ENCODE measurements around the gene SOX10. TPM values are rescaled to one million over a fixed set of nuclear protein-coding genes. Genes with fewer than 3 reads are reported as not detected.

The SOX10 gene
- total and polyA plus RNA-seq, 2 of the 13 experiments (the other 11 are each of a cell fraction or from before 2014, with no cell fraction given), result not detected

DNA sequence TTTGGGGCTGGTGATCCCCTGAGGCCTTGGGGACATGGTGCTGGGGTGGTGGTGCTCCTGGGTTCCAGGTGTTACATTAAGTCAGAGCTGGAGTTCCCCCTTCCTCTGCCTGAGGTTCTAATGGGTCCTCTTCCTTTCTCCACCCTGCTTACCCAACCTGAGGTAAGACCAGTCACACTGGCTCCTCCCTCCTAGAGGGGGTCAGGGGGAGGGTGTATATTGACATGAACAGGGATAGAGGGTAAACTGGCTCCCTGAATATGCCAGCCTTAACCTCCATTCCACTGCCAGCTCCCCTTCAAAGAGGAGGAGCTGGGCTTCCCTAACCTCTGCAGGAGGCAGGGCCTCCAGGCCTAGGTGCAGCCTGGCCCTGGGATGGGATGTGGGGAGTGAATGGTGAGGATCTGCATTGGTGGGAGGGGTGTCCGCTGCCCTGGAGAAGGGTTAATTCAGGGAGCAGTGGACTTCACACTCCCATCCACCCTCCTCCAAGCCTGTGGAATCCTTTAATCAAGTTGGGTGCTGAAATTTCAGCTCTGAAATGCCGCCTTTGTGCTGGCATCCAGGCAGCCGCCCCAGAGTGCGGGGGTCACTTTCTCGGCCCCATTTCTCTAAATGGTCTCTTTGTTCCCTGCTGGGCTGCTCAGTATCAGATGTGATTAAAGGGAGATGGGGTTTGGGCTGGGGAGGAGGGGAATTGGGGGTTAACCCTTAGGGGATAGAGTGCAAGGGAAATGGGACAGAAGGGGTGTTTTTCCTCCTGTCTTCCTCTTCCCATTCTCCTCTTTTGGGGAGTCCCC, 15.7 kb downstream of the SOX10 start:
- Histone ChIP-seq H3K27ac (ENCODE audit: extremely low read length, insufficient read depth, low read length) (peak overlapping the region; percentile 70), H3K4me3 (replicated peaks in 1 of 3; ENCODE audit: insufficient read depth in 1 of 3, low read depth in 2 of 3, low read length in 3 of 3) (0 out of 6 replicates have a peak overlapping the region, but pooled peaks of 1 of the 3 experiments have one; percentile 25), H3K27me3 (ENCODE audit: control insufficient read depth in 1 of 2, insufficient read depth in 2 of 2, low read length in 2 of 2) (no peaks in the 10 kb centered on the region), H4K20me1 (ENCODE audit: insufficient read depth, low read length) (no peaks in the 10 kb centered on the region), H3K9me3 (ENCODE audit: low read length) (no peaks in the 10 kb centered on the region), H3K79me2 (ENCODE audit: insufficient read depth, low read length) (peaks cover 2% of the 10 kb centered on the region), H3K9ac (ENCODE audit: insufficient read depth, low read depth, low read length) (peak overlapping the region; percentile 44), H2AFZ (ENCODE audit: low read length) (no peak overlapping the region), H3K36me3 (replicated peaks in 1 of 2; ENCODE audit: control insufficient read depth in 1 of 2, insufficient read depth in 2 of 2, low read length in 2 of 2) (peaks cover 14 to 23% of the 10 kb centered on the region in 2 experiments), H3K4me1 (ENCODE audit: insufficient read depth, low read length) (peaks cover 76% of the 10 kb centered on the region), H3K4me2 (ENCODE audit: low read depth, low read length) (peak overlapping the region; percentile 59)
- DNase-seq (ENCODE audit: low spot score) (peak; percentile 85), FAIRE-seq (peak; percentile 80), ATAC-seq (peak; percentile 81)
- no TSS peak for BruUV-seq (replicated peaks)
- in situ Hi-C loops (cut with HindIII; ENCODE audit: extremely low pct_ligation_motif_present, low pct_unique_long_range_greater_than_20kb) (no loop called here), intact Hi-C loops (cut with micrococcal nuclease; ENCODE audit: unreplicated experiment) (loop anchor here (5.0 kb wide), 1 partner anchor 36 kb away; no protein-coding TSS in a partner anchor)
- WGBS (ENCODE audit: low lambda C conversion rate), result 14% methylated on average over 3 of the region's 5 CpGs
- CTCF ChIA-PET (ENCODE audit: low intra/inter-chr PET ratio, low total read pairs), result no interaction called here
- POLR2A ChIA-PET, result interaction anchor here (0.6 to 1.4 kb wide), 2 partner anchors 151 to 188 kb away, joined by 3 read pairs; no protein-coding TSS in a partner anchor
- TF ChIP-seq ZBTB46 (CRISPR knock-in tag; IDR thresholded peaks at IDR 0.05; ENCODE audit: borderline replicate concordance) (0 out of 2 replicates have a peak, but pooled peaks have one; percentile 59), SPEN (CRISPR knock-in tag; IDR thresholded peaks at IDR 0.05; ENCODE audit: low read depth) (no peak), TGIF2 (CRISPR knock-in tag; IDR thresholded peaks at IDR 0.05) (no peak), HIVEP1 (CRISPR knock-in tag; IDR thresholded peaks at IDR 0.05) (no peak), ZMYM3 (CRISPR knock-in tag; IDR thresholded peaks at IDR 0.05) (0 out of 2 replicates have a peak, but pooled peaks have one; percentile 28), ZNF331 (CRISPR knock-in tag; IDR thresholded peaks at IDR 0.05) (no peak), NFYC (CRISPR knock-in tag; IDR thresholded peaks at IDR 0.05) (no peak), ZNF816 (CRISPR knock-in tag; IDR thresholded peaks at IDR 0.05; ENCODE audit: borderline replicate concordance) (no peak), ZNF567 (CRISPR knock-in tag; IDR thresholded peaks at IDR 0.05; ENCODE audit: borderline replicate concordance) (no peak), HNRNPL (IDR thresholded peaks at IDR 0.05; ENCODE audit: low read depth, low read length) (peak; percentile 68; the same call in 1 of the 2 replicates), KLF13 (CRISPR knock-in tag; IDR thresholded peaks at IDR 0.05) (no peak), HDAC6 (IDR thresholded peaks at IDR 0.05; ENCODE audit: low read depth, low read length) (no peak), PHF20 (CRISPR knock-in tag; IDR thresholded peaks at IDR 0.05) (no peak), TCF7L2 (IDR thresholded peaks at IDR 0.05; ENCODE audit: low read depth, low read length) (0 out of 2 replicates have a peak, but pooled peaks have one; percentile 41), ZNF614 (CRISPR knock-in tag; IDR thresholded peaks at IDR 0.05; ENCODE audit: borderline replicate concordance) (peak; percentile 22; the same call in 1 of the 2 replicates), NR0B2 (CRISPR knock-in tag; IDR thresholded peaks at IDR 0.05) (no peak), ZNF747 (CRISPR knock-in tag; IDR thresholded peaks at IDR 0.05; ENCODE audit: borderline replicate concordance) (no peak), EZH2 (conservative IDR thresholded peaks at IDR 0.05; ENCODE audit: low read depth, low read length) (no peak), DPF2 (CRISPR knock-in tag; IDR thresholded peaks at IDR 0.05; ENCODE audit: borderline replicate concordance, low read depth) (peak; percentile 49; the same call in 1 of the 2 replicates), RXRA (CRISPR knock-in tag; IDR thresholded peaks at IDR 0.05) (no peak; the same call in 1 of the 2 replicates), PHF21A (CRISPR knock-in tag; IDR thresholded peaks at IDR 0.05) (peak; percentile 79; the same call in 1 of the 2 replicates), TOPORS (CRISPR knock-in tag; IDR thresholded peaks at IDR 0.05) (no peak)

Data from HepG2 (cell line).